Spleen (tissue), 11 donors: ENCODE data around the gene DAPL1. TPM values are rescaled to one million over a fixed set of nuclear protein-coding genes. Genes with fewer than 3 reads are reported as not detected.

Experiments used
- DNase-seq: peaks from one replicate; pipeline ENCODE4 v3.0.0-alpha.2; 2020
- H3K27ac ChIP-seq, 8 donors: fragments of 200-600 bp; sonication (generic) in 7 of 8; 1 replicate in 4 of 8; 2 replicates in 4 of 8; pipeline versions ENCODE4 v1.5.0 to v1.8.0; 2016 to 2021; ENCODE audit warnings: inconsistent platforms in 4 of 8, mild to moderate bottlenecking in 4 of 8, moderate library complexity in 1 of 8
- H3K27me3 ChIP-seq, 7 donors: fragments of 200-600 bp; sonication (generic) in 6 of 7; replicated peaks in 1 of 7; 1 replicate in 4 of 7; 2 replicates in 3 of 7; pipeline versions ENCODE4 v1.5.0 to v1.8.0; 2016 to 2021; ENCODE audit warnings: inconsistent platforms in 3 of 7, mild to moderate bottlenecking in 1 of 7
- H3K36me3 ChIP-seq, 6 donors: fragments of 200-600 bp; sonication (generic) in 5 of 6; 1 replicate in 4 of 6; 2 replicates in 2 of 6; pipeline versions ENCODE4 v1.5.0 to v1.8.0; 2016 to 2021; ENCODE audit warnings: inconsistent platforms in 2 of 6
- H3K4me1 ChIP-seq, 6 donors: fragments of 200-600 bp; sonication (generic) in 5 of 6; 1 replicate in 3 of 6; 2 replicates in 3 of 6; pipeline versions ENCODE4 v1.5.0 to v1.8.0; 2016 to 2021; ENCODE audit warnings: inconsistent platforms in 3 of 6
- H3K4me3 ChIP-seq, 8 donors: fragments of 200-600 bp; sonication (generic) in 7 of 8; 1 replicate in 4 of 8; 2 replicates in 4 of 8; pipeline versions ENCODE4 v1.5.0 to v1.8.0; 2016 to 2021; ENCODE audit warnings: inconsistent platforms in 4 of 8, mild to moderate bottlenecking in 4 of 8, moderate library complexity in 2 of 8
- H3K9me3 ChIP-seq, 8 donors: fragments of 200-600 bp; sonication (generic) in 7 of 8; 1 replicate in 4 of 8; 2 replicates in 4 of 8; pipeline versions ENCODE4 v1.5.0 to v1.8.0; 2016 to 2021; ENCODE audit warnings: inconsistent platforms in 4 of 8
- CTCF ChIP-seq, 11 experiments: fragments of 200-600 bp in 7 of 11; fragments of 450-650 bp in 4 of 11; sonication (generic) in 4 of 11; IDR thresholded peaks in 8 of 11; conservative IDR thresholded peaks in 3 of 11; 1 replicate in 7 of 11; 2 replicates in 4 of 11; pipeline versions ENCODE4 v1.4.0 to v1.8.0; 2016 to 2021; ENCODE audit warnings: antibody characterized with exemption in 11 of 11, inconsistent platforms in 4 of 11, mild to moderate bottlenecking in 1 of 11
- POLR2A ChIP-seq, 3 donors: fragments of 450-650 bp; IDR thresholded peaks; one replicate each; pipeline ENCODE4 v1.5.1; 2017; ENCODE audit warnings: antibody characterized with exemption in 3 of 3, mild to moderate bottlenecking in 1 of 3
- POLR2AphosphoS5 ChIP-seq, 3 donors: sonication (generic); formaldehyde crosslinking; IDR thresholded peaks; one replicate each; pipeline ENCODE4 v1.5.1; 2017; ENCODE audit warnings: antibody characterized with exemption in 3 of 3
- WGBS, 5 donors: extraction: QIAGEN DNeasy Blood & Tissue Kit in 3 of 5; methylation state at CpG; one replicate each; pipeline versions ENCODE4 v1.1.5 to v1.1.7; 2013 to 2018; 5-methylcytosine and 5-hydroxymethylcytosine counted together
- intact Hi-C: fragments of 100-400 bp; cut with DNase I; formaldehyde crosslinking; loops from one replicate; pipeline ENCODE4 v1.15.0; 2023; ENCODE audit warnings: low total_unique reads
- polyA plus RNA-seq, 3 donors: library from polyadenylated mRNA; stranded (reverse); fragments of 200-250 nt; gene quantifications; one replicate each; pipeline ENCODE4 v1.2.1, GENCODE V29; 2013
- total RNA-seq, 7 donors: library from RNA; depleted of rRNA in 3 of 7; stranded (reverse); fragments of >200 nt in 3 of 7; fragmentation: NEBNext Ultra II Directional in 4 of 7; extraction: Animal tissue kit (Norgen Biotek cat#: 25700) in 4 of 7; gene quantifications; one replicate each; pipeline versions ENCODE4 v1.1.0 to v1.2.1, GENCODE V29; 2016 to 2021
- donor health status: healthy with polysubstance abuse.
- donor health status: DM: no; HTN: no; CAD: no; lungs with moderate emphysema.
- donor health status: DM: no; HTN: no; CAD: no.
- donor health status: Bipolar disorder and iron deficiency.
- donor health status: healthy.
- donor health status: DM: no; HTN: no; CAD: no.
- donor health status: DM: yes; HTN: yes; CAD: no.

DAPL1 gene
- total and polyA plus RNA-seq, 10 donors: 0.21 to 4.1 (median 0.73) TPM; not detected in 7

GRCh38 chr2:158777077-158777476 is 18.0 kb upstream of the DAPL1 start:
- peaks cover 0 to 11% (median 0%) of the 10 kb centered on the region in 7 donors for H3K27me3 ChIP-seq
- DNase-seq: no peak
- H3K27ac ChIP-seq: no peak overlapping the region
- H3K9me3 ChIP-seq: no peaks in the 10 kb centered on the region
- 65 to 85% (median 77%) methylated on average over 3 of the region's 3 CpGs for WGBS, 5 donors
- H3K4me1 ChIP-seq: no peaks in the 10 kb centered on the region
- no peak overlapping the region for H3K4me3 ChIP-seq
- TF ChIP-seq POLR2A (IDR thresholded peaks at IDR 0.05): no peak
- TF ChIP-seq POLR2AphosphoS5 (IDR thresholded peaks at IDR 0.05): no peak
- intact Hi-C loops: no loop called here
- no peaks in the 10 kb centered on the region for H3K36me3 ChIP-seq

- Histone ChIP-seq H3K36me3 (no peaks in the 10 kb centered on the region), H3K4me1 (no peaks in the 10 kb centered on the region), H3K9me3 (no peaks in the 10 kb centered on the region), H3K27ac (no peak overlapping the region), H3K4me3 (no peak overlapping the region), H3K27me3 (peaks cover 0 to 21% (median 0%) of the 10 kb centered on the region in 7 donors)
- TF ChIP-seq POLR2A (IDR thresholded peaks at IDR 0.05) (no peak), CTCF (IDR thresholded peaks at IDR 0.05 in 8 of 11, conservative IDR thresholded peaks at IDR 0.05 in 3 of 11) (no peak), POLR2AphosphoS5 (IDR thresholded peaks at IDR 0.05) (no peak)
- WGBS, 5 donors: 82 to 93% (median 89%) methylated on average over 2 of the region's 2 CpGs
- intact Hi-C loops: no loop called here
- DNase-seq: no peak
Measured at GRCh38 chr2:158778243-158778642, 16.9 kb upstream of the DAPL1 start.

GRCh38 chr2:158779621-158780020 is 15.5 kb upstream of the DAPL1 start:
- Histone ChIP-seq H3K4me3 (no peak overlapping the region), H3K9me3 (no peaks in the 10 kb centered on the region), H3K36me3 (no peaks in the 10 kb centered on the region), H3K27me3 (peaks cover 0 to 26% (median 0%) of the 10 kb centered on the region in 7 donors), H3K4me1 (peaks cover 0 to 3% (median 0%) of the 10 kb centered on the region in 6 donors), H3K27ac (no peak overlapping the region)
- intact Hi-C loops: no loop called here
- WGBS, 5 donors: 48 to 76% (median 61%) methylated on average over 1 of the region's 1 CpG
- TF ChIP-seq POLR2AphosphoS5 (IDR thresholded peaks at IDR 0.05): no peak
- TF ChIP-seq CTCF (IDR thresholded peaks at IDR 0.05 in 8 of 11, conservative IDR thresholded peaks at IDR 0.05 in 3 of 11): no peak
- TF ChIP-seq POLR2A (IDR thresholded peaks at IDR 0.05): no peak
- no peak for DNase-seq

GRCh38 chr2:158781353-158781961 is 13.7 kb upstream of the DAPL1 start:
- Histone ChIP-seq H3K27ac (no peak overlapping the region), H3K36me3 (no peaks in the 10 kb centered on the region), H3K27me3 (peaks cover 0 to 29% (median 0%) of the 10 kb centered on the region in 7 donors), H3K4me1 (peaks cover 0 to 3% (median 0%) of the 10 kb centered on the region in 6 donors), H3K4me3 (no peak overlapping the region), H3K9me3 (no peaks in the 10 kb centered on the region)
- intact Hi-C loops: no loop called here
- TF ChIP-seq POLR2A (IDR thresholded peaks at IDR 0.05) (no peak), POLR2AphosphoS5 (IDR thresholded peaks at IDR 0.05) (no peak), CTCF (IDR thresholded peaks at IDR 0.05 in 8 of 11, conservative IDR thresholded peaks at IDR 0.05 in 3 of 11) (no peak)
- DNase-seq: no peak
- 65 to 85% (median 68%) methylated on average over 4 of the region's 4 CpGs for WGBS, 5 donors
